ENCODE measurements around the gene DAG1. TPM values are rescaled to one million over a fixed set of nuclear protein-coding genes. Genes with fewer than 3 reads are reported as not detected.

The DAG1 gene
- polyA plus RNA-seq, 1 of the 3 experiments (the other 2 are of a cell fraction): 54.4 TPM

DNA sequence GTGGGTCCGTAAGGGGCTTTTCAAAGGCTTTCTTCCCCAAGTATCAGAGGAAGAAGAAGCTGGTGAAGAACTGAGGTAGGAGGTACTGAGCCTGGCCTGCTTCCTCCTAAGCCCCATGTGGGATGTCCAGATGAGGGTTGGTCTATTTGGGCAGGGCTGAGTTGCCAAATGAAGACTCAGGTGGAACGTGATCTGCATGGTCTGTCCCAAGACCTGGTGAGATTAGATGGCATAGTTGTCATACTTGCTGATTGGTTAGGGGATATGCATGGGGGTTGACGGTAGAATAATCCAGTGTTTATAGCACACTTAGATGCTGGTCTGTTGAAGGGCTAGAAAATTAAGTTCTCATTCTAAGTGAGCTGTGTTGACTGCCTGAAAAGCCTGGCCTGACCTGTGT lies 47.9 kb downstream of the DAG1 start:
- Histone ChIP-seq H3K27me3 (ENCODE audit: insufficient read depth) (no peaks in the 10 kb centered on the region), H3K79me2 (ENCODE audit: insufficient read depth) (0 out of 2 replicates have a peak, but pooled peaks cover 6% of the 10 kb centered on the region), H3F3A (replicated peaks; ENCODE audit: insufficient read depth) (peaks cover 3% of the 10 kb centered on the region), H3K36me3 (replicated peaks in 1 of 2; ENCODE audit: control insufficient read depth in 1 of 2, insufficient read depth in 2 of 2, low read length in 1 of 2) (peaks cover 6 to 17% of the 10 kb centered on the region in 2 experiments), H3K4me1 (ENCODE audit: control insufficient read depth in 1 of 2, insufficient read depth in 2 of 2, low read depth in 1 of 2, low read length in 1 of 2) (peaks cover 0 to 4% of the 10 kb centered on the region in 2 experiments; a peak in 1 of 4 replicates), H3K9me3 (no peaks in the 10 kb centered on the region), H3K9ac (no peak overlapping the region), H4K20me1 (ENCODE audit: insufficient read depth) (no peaks in the 10 kb centered on the region), H2AFZ (ENCODE audit: low read depth) (no peak overlapping the region), H3K27ac (ENCODE audit: low read depth in 2 of 2, low read length in 1 of 2) (no peak overlapping the region), H3K9me2 (no peaks in the 10 kb centered on the region), H3K4me3 (ENCODE audit: low read depth in 2 of 2, low read length in 1 of 2) (no peak overlapping the region), H3K4me2 (no peak overlapping the region)
- ChIA-PET POLR2A (no interaction called here), CTCF (interaction anchor here (0.7 to 1.3 kb wide), 2 partner anchors 13 to 22 kb away, joined by 4 to 6 read pairs; no protein-coding TSS in a partner anchor)
- no peak for DNase-seq
- 88% methylated on average over 3 of the region's 3 CpGs for WGBS (ENCODE audit: low lambda C conversion rate)
- no peak for TF ChIP-seq TEAD4 (IDR thresholded peaks at IDR 0.05; ENCODE audit: borderline replicate concordance, insufficient read depth)

- Histone ChIP-seq H3K9ac (no peak overlapping the region), H3K4me3 (ENCODE audit: low read depth in 2 of 2, low read length in 1 of 2) (no peak overlapping the region), H3K9me2 (no peaks in the 10 kb centered on the region), H4K20me1 (ENCODE audit: insufficient read depth) (no peaks in the 10 kb centered on the region), H2AFZ (ENCODE audit: low read depth) (no peak overlapping the region), H3K79me2 (ENCODE audit: insufficient read depth) (0 out of 2 replicates have a peak, but pooled peaks cover 7% of the 10 kb centered on the region), H3K27me3 (ENCODE audit: insufficient read depth) (no peaks in the 10 kb centered on the region), H3K27ac (ENCODE audit: low read depth in 2 of 2, low read length in 1 of 2) (no peak overlapping the region), H3K9me3 (no peaks in the 10 kb centered on the region), H3F3A (replicated peaks; ENCODE audit: insufficient read depth) (peaks cover 3% of the 10 kb centered on the region), H3K36me3 (replicated peaks in 1 of 2; ENCODE audit: control insufficient read depth in 1 of 2, insufficient read depth in 2 of 2, low read length in 1 of 2) (peaks cover 6 to 17% of the 10 kb centered on the region in 2 experiments), H3K4me2 (no peak overlapping the region), H3K4me1 (ENCODE audit: control insufficient read depth in 1 of 2, insufficient read depth in 2 of 2, low read depth in 1 of 2, low read length in 1 of 2) (peaks cover 0 to 4% of the 10 kb centered on the region in 2 experiments; a peak in 1 of 4 replicates)
- TF ChIP-seq FOXJ3 (CRISPR knock-in tag; IDR thresholded peaks at IDR 0.05) (no peak), USF1 (IDR thresholded peaks at IDR 0.05; ENCODE audit: borderline replicate concordance, low read depth) (no peak), GABPA (IDR thresholded peaks at IDR 0.05; ENCODE audit: low read depth) (no peak), TEAD4 (IDR thresholded peaks at IDR 0.05; ENCODE audit: borderline replicate concordance, insufficient read depth) (no peak), SMC3 (IDR thresholded peaks at IDR 0.05; ENCODE audit: low read depth, low read length) (no peak)
- TF ChIP-seq, protein P1, sequence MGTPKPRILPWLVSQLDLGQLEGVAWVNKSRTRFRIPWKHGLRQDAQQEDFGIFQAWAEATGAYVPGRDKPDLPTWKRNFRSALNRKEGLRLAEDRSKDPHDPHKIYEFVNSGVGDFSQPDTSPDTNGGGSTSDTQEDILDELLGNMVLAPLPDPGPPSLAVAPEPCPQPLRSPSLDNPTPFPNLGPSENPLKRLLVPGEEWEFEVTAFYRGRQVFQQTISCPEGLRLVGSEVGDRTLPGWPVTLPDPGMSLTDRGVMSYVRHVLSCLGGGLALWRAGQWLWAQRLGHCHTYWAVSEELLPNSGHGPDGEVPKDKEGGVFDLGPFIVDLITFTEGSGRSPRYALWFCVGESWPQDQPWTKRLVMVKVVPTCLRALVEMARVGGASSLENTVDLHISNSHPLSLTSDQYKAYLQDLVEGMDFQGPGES (IDR thresholded peaks at IDR 0.05; ENCODE audit: low read depth, low read length): no peak
- TF ChIP-seq, protein P2, sequence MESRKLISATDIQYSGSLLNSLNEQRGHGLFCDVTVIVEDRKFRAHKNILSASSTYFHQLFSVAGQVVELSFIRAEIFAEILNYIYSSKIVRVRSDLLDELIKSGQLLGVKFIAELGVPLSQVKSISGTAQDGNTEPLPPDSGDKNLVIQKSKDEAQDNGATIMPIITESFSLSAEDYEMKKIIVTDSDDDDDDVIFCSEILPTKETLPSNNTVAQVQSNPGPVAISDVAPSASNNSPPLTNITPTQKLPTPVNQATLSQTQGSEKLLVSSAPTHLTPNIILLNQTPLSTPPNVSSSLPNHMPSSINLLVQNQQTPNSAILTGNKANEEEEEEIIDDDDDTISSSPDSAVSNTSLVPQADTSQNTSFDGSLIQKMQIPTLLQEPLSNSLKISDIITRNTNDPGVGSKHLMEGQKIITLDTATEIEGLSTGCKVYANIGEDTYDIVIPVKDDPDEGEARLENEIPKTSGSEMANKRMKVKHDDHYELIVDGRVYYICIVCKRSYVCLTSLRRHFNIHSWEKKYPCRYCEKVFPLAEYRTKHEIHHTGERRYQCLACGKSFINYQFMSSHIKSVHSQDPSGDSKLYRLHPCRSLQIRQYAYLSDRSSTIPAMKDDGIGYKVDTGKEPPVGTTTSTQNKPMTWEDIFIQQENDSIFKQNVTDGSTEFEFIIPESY (IDR thresholded peaks at IDR 0.05; ENCODE audit: borderline replicate concordance, low read depth): no peak
- ChIA-PET CTCF (interaction anchor here (0.7 to 1.3 kb wide), 2 partner anchors 13 to 21 kb away, joined by 4 to 6 read pairs; no protein-coding TSS in a partner anchor), POLR2A (no interaction called here)
- no peak for DNase-seq
- WGBS (ENCODE audit: low lambda C conversion rate): 100% methylated on average over 5 of the region's 5 CpGs
Measured at GRCh38 chr3:49518441-49518840, 48.4 kb downstream of the DAG1 start.

Data from SK-N-SH (cell line).